HepG2 (cell line): ENCODE measurements around the gene LYPD1. TPM values are rescaled to one million over a fixed set of nuclear protein-coding genes. Genes with fewer than 3 reads are reported as not detected.

ENCODE experiments used
- ATAC-seq: fragments of 200-7000 bp; cut with Tn5 transposase; 3 replicates; pipeline ENCODE4 v1.9.1; 2020; ENCODE audit warnings: mild to moderate bottlenecking, moderate library complexity
- BruUV-seq: library from RNA; stranded (reverse); fragments of 400-500 nt; replicated peaks from 2 replicates; lab custom pipeline; 2021; lab: Mats Ljungman, UMichigan
- CTCF ChIA-PET: fragments of 300-600 bp; formaldehyde crosslinking; extraction: SDS; loops from one replicate; lab custom pipeline; 2021; ENCODE audit warnings: low total read pairs, inconsistent platforms, low intra/inter-chr PET ratio; lab: Yijun Ruan, JAX
- POLR2A ChIA-PET: fragments of 350-600 bp; sonication (Branson Sonifier 250); formaldehyde crosslinking; loops from one replicate; lab custom pipeline; 2020; ENCODE audit warnings: antibody characterized with exemption, inconsistent platforms; lab: Yijun Ruan, JAX
- DNase-seq: peaks from one replicate; pipeline ENCODE4 v3.0.0-alpha.2; 2015; ENCODE audit warnings: low spot score
- FAIRE-seq: peaks from 3 replicates; lab custom pipeline; 2011; peaks lifted over from hg19 to GRCh38; lab: Jason Lieb, UNC
- H2AFZ ChIP-seq: one replicate; pipeline ENCODE4 v1.6.1; 2011; ENCODE audit warnings: low read length, inconsistent platforms
- H3K27ac ChIP-seq: fragments of 300-600 bp; 3 replicates; pipeline ENCODE4 v1.8.0; 2011; ENCODE audit warnings: mixed run types, mild to moderate bottlenecking, mixed read lengths, low read length, inconsistent platforms; ENCODE audit not compliant: insufficient read depth; ENCODE audit errors: extremely low read length
- H3K27me3 ChIP-seq, 2 experiments: fragments of 200-600 bp in 1 of 2; 2 replicates in 1 of 2; 3 replicates in 1 of 2; pipeline versions ENCODE4 v1.6.0 to v1.8.0; 2011; ENCODE audit warnings: low read length in 2 of 2, mild to moderate bottlenecking in 2 of 2, moderate library complexity in 2 of 2, inconsistent platforms in 1 of 2; ENCODE audit not compliant: insufficient read depth in 2 of 2, control insufficient read depth in 1 of 2
- H3K36me3 ChIP-seq, 2 experiments: fragments of 200-600 bp in 1 of 2; replicated peaks in 1 of 2; 2 replicates in 1 of 2; 3 replicates in 1 of 2; pipeline versions ENCODE4 v1.5.1 to v1.8.0; 2011; ENCODE audit warnings: low read length in 2 of 2, inconsistent platforms in 1 of 2; ENCODE audit not compliant: insufficient read depth in 2 of 2, control insufficient read depth in 1 of 2
- H3K4me1 ChIP-seq: 2 replicates; pipeline ENCODE4 v1.5.1; 2012; ENCODE audit warnings: low read length, inconsistent platforms; ENCODE audit not compliant: insufficient read depth
- H3K4me2 ChIP-seq: 2 replicates; pipeline ENCODE4 v1.6.0; 2011; ENCODE audit warnings: low read depth, low read length, inconsistent platforms
- H3K4me3 ChIP-seq, 3 experiments: fragments of 200-600 bp in 1 of 3; sonication (generic), shearing (Covaris generic) in 1 of 3; replicated peaks in 1 of 3; 2 replicates each; pipeline ENCODE4 v1.5.1; 2011 to 2016; ENCODE audit warnings: low read length in 3 of 3, inconsistent platforms in 2 of 3, low read depth in 2 of 3, mild to moderate bottlenecking in 2 of 3, control low read depth in 1 of 3, mixed read lengths in 1 of 3; ENCODE audit not compliant: insufficient read depth in 1 of 3
- H3K79me2 ChIP-seq: one replicate; pipeline ENCODE4 v1.6.1; 2011; ENCODE audit warnings: low read length, inconsistent platforms; ENCODE audit not compliant: insufficient read depth
- H3K9ac ChIP-seq: 2 replicates; pipeline ENCODE4 v1.6.0; 2011; ENCODE audit warnings: mild to moderate bottlenecking, low read depth, low read length, inconsistent platforms; ENCODE audit not compliant: insufficient read depth
- H3K9me3 ChIP-seq: 2 replicates; pipeline ENCODE4 v1.5.1; 2012; ENCODE audit warnings: mild to moderate bottlenecking, low read length
- H4K20me1 ChIP-seq: 2 replicates; pipeline ENCODE4 v1.6.0; 2011; ENCODE audit warnings: inconsistent platforms, mild to moderate bottlenecking, low read length, moderate library complexity; ENCODE audit not compliant: insufficient read depth
- HNRNPL ChIP-seq: fragments of 200-400 bp; formaldehyde crosslinking; IDR thresholded peaks from 2 replicates; pipeline ENCODE4 v1.6.1; 2017; ENCODE audit warnings: mild to moderate bottlenecking, low read depth, low read length
- PLRG1 ChIP-seq: fragments of 450-650 bp; conservative IDR thresholded peaks from 2 replicates; pipeline ENCODE4 v1.6.1; 2016
- RBM39 ChIP-seq: fragments of 200-400 bp; formaldehyde crosslinking; IDR thresholded peaks from one replicate; pipeline ENCODE4 v1.6.1; 2018; ENCODE audit warnings: antibody characterized with exemption, mild to moderate bottlenecking, low read depth, low read length; ENCODE audit not compliant: poor library complexity, severe bottlenecking
- WGBS: methylation state at CpG from one replicate; pipeline ENCODE4 v1.1.6; 2017; ENCODE audit warnings: low lambda C conversion rate; 5-methylcytosine and 5-hydroxymethylcytosine counted together
- in situ Hi-C: cut with HindIII; loops from 2 replicates; pipeline ENCODE4 v1.10.0; 2017; ENCODE audit warnings: low pct_unique_long_range_greater_than_20kb; ENCODE audit not compliant: extremely low pct_ligation_motif_present
- intact Hi-C: fragments of 100-400 bp; cut with micrococcal nuclease; formaldehyde crosslinking; loops from one replicate; pipeline ENCODE4 v1.10.0; 2022; ENCODE audit not compliant: unreplicated experiment
- polyA plus RNA-seq, 8 experiments: library from polyadenylated mRNA; depleted of rRNA in 3 of 8; stranded (reverse) in 7 of 8; unstranded in 1 of 8; fragments of >200 nt; fragmentation: Illumina TruSeq in 4 of 8; extraction: Trizol in 4 of 8; gene quantifications; 2 replicates each; pipeline versions ENCODE4 v1.2.1 to v1.2.3, GENCODE V29; 2011 to 2016; ENCODE audit warnings: low read depth in 4 of 8, missing spikeins in 1 of 8, mixed read lengths in 1 of 8; ENCODE audit not compliant: insufficient read depth in 1 of 8
- total RNA-seq, 5 experiments: library from RNA; depleted of rRNA; stranded (reverse); fragments of >200 nt; fragmentation: Illumina TruSeq; extraction: Trizol; gene quantifications; 2 replicates each; pipeline ENCODE4 v1.2.3, GENCODE V29; 2016; ENCODE audit warnings: low read depth in 1 of 5
- TF ChIP-seq, protein P1 (sequence below): sonication (generic); formaldehyde crosslinking; IDR thresholded peaks from 2 replicates; pipeline ENCODE4 v1.5.0; 2020; ENCODE audit warnings: missing genetic modification reagents

Gene LYPD1
- total and polyA plus RNA-seq, 2 of the 13 experiments (the other 11 are each of a cell fraction or from before 2014, with no cell fraction given), result not detected

DNA sequence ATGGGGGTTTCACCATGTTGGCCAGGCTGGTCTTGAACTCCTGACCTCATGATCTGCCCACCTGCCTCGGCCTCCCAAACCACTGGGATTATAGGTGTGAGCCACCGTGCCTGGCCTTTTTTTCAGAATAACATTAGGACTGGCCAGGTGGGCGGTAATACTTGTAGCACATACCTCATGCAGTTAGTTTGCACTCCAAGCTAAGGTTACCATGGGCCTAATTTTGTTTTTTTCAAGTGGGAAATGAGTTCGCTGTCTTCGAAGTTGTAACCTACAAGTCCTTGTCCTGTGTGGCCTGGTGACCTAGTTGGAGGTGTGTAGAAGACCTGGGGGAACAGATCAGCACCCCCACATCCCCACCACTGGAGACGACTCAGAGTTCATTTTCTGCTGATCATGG is 74.8 kb downstream of the LYPD1 start:
- no peaks in the 10 kb centered on the region for H3K36me3 ChIP-seq
- ChIA-PET CTCF (no interaction called here), POLR2A (no interaction called here)
- ATAC-seq (no peak), DNase-seq (no peak), FAIRE-seq (no peak)
- no peak overlapping the region for H3K27ac ChIP-seq
- no TSS peak for BruUV-seq
- in situ Hi-C loops, result no loop called here
- 20% methylated on average over 5 of the region's 6 CpGs for WGBS
- H3K9me3 ChIP-seq, result peaks cover 24% of the 10 kb centered on the region; the same call in 1 of the 2 replicates
- H3K27me3 ChIP-seq, result no peaks in the 10 kb centered on the region
- H4K20me1 ChIP-seq, result no peaks in the 10 kb centered on the region
- intact Hi-C loops, result no loop called here
- H3K4me2 ChIP-seq, result no peak overlapping the region
- no peak for TF ChIP-seq PLRG1
- TF ChIP-seq, protein P1, sequence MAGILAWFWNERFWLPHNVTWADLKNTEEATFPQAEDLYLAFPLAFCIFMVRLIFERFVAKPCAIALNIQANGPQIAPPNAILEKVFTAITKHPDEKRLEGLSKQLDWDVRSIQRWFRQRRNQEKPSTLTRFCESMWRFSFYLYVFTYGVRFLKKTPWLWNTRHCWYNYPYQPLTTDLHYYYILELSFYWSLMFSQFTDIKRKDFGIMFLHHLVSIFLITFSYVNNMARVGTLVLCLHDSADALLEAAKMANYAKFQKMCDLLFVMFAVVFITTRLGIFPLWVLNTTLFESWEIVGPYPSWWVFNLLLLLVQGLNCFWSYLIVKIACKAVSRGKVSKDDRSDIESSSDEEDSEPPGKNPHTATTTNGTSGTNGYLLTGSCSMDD (CRISPR knock-in tag), result no peak
- TF ChIP-seq HNRNPL, result no peak
- TF ChIP-seq RBM39, result no peak
- no peaks in the 10 kb centered on the region for H3K4me1 ChIP-seq
- H3K9ac ChIP-seq, result no peak overlapping the region
- no peak overlapping the region for H2AFZ ChIP-seq
- H3K79me2 ChIP-seq, result no peaks in the 10 kb centered on the region
- no peak overlapping the region for H3K4me3 ChIP-seq
